Inferior parietal cortex (tissue), 1 donor: ENCODE data around the gene MRPL14.

Experiments used
- DNase-seq: peaks from one replicate; pipeline ENCODE4 v3.0.0-alpha.2; 2016; ENCODE audit errors: extremely low spot score

MRPL14 gene

GRCh38 chr6:44126320-44127149, 717 bp downstream of the MRPL14 start:
- DNase-seq: peak; percentile 20

GRCh38 chr6:44123544-44123943, 3.7 kb downstream of the MRPL14 start:
- no peak for DNase-seq

- no peak for DNase-seq
These were observed 4.5 kb downstream of the MRPL14 start for GRCh38 chr6:44122801-44123200.

GRCh38 chr6:44120692-44121443, 6.4 kb downstream of the MRPL14 start:
- DNase-seq: no peak

- no peak for DNase-seq
These were observed 7.5 kb downstream of the MRPL14 start for GRCh38 chr6:44119704-44120262.

GRCh38 chr6:44117397-44118128, 9.7 kb downstream of the MRPL14 start:
- no peak for DNase-seq

- DNase-seq: no peak
These were observed 10.4 kb downstream of the MRPL14 start for GRCh38 chr6:44116641-44117382.

GRCh38 chr6:44115866-44116265, 11.4 kb downstream of the MRPL14 start:
- DNase-seq: no peak

- DNase-seq: no peak
These were observed 13.8 kb downstream of the MRPL14 start for GRCh38 chr6:44113414-44113813.

- no peak for DNase-seq
These were observed 15.5 kb downstream of the MRPL14 start for GRCh38 chr6:44111434-44112417.

- DNase-seq: no peak
These were observed 16.3 kb downstream of the MRPL14 start for GRCh38 chr6:44110966-44111365.

- DNase-seq: no peak
These were observed 17.1 kb downstream of the MRPL14 start for GRCh38 chr6:44110005-44110676.

GRCh38 chr6:44109212-44109611, 18.0 kb downstream of the MRPL14 start:
- DNase-seq: no peak

- no peak for DNase-seq
These were observed 18.8 kb downstream of the MRPL14 start for GRCh38 chr6:44108471-44108870.

GRCh38 chr6:44107017-44107416, 20.2 kb downstream of the MRPL14 start:
- DNase-seq: no peak

- DNase-seq: no peak
These were observed 21.1 kb downstream of the MRPL14 start for GRCh38 chr6:44105993-44106740.

- no peak for DNase-seq
These were observed 22.1 kb downstream of the MRPL14 start for GRCh38 chr6:44105146-44105545.

GRCh38 chr6:44104481-44105021, 22.7 kb downstream of the MRPL14 start:
- DNase-seq: no peak

- DNase-seq: no peak
These were observed 24.7 kb downstream of the MRPL14 start for GRCh38 chr6:44102527-44102926.
